OCI-LY7 (cell line): ENCODE measurements around the gene TECR. TPM values are rescaled to one million over a fixed set of nuclear protein-coding genes. Genes with fewer than 3 reads are reported as not detected.
A peak's percentile ranks its signal among the peaks of the same experiment; 100 is the strongest.
"Not testable (repeated sequence)": the region's sequence is repeated elsewhere in the genome, so short reads cannot be mapped to it uniquely, and the experiment has no call there.

Source experiments
- BruUV-seq: library from RNA; stranded (reverse); fragments of 400-500 nt; replicated peaks from 2 replicates; lab custom pipeline; 2021; lab: Mats Ljungman, UMichigan
- CTCF ChIA-PET: fragments of 300-600 bp; sonication (Branson Sonifier 250); formaldehyde crosslinking; loops from one replicate; lab custom pipeline; 2022; ENCODE audit warnings: antibody characterized with exemption; ENCODE audit not compliant: unreplicated experiment; lab: Charles Lee
- POLR2A ChIA-PET: fragments of 300-600 bp; sonication (Branson Sonifier 250); formaldehyde crosslinking; loops from one replicate; lab custom pipeline; 2022; ENCODE audit warnings: antibody characterized with exemption; lab: Charles Lee
- DNase-seq: peaks from one replicate; pipeline ENCODE4 v3.0.0-alpha.2; 2015; ENCODE audit warnings: low spot score
- H2AFZ ChIP-seq: fragments of 200-600 bp; sonication (generic), shearing (Covaris generic); 2 replicates; pipeline ENCODE4 v1.6.1; 2014; ENCODE audit warnings: mild to moderate bottlenecking, antibody characterized with exemption, low read length, moderate library complexity
- H3K27ac ChIP-seq: fragments of 200-600 bp; sonication (generic); 2 replicates; pipeline ENCODE4 v1.5.1; 2014; ENCODE audit warnings: mixed run types, low read depth, mild to moderate bottlenecking, moderate library complexity, low read length, inconsistent platforms; ENCODE audit not compliant: poor library complexity, severe bottlenecking
- H3K36me3 ChIP-seq: fragments of 200-600 bp; sonication (generic); 2 replicates; pipeline ENCODE4 v1.6.1; 2014; ENCODE audit warnings: mild to moderate bottlenecking, antibody characterized with exemption, low read length, moderate library complexity, mixed read lengths; ENCODE audit not compliant: insufficient read depth
- H3K4me1 ChIP-seq: fragments of 200-600 bp; sonication (generic); 2 replicates; pipeline ENCODE4 v1.5.1; 2014; ENCODE audit warnings: mild to moderate bottlenecking, low read length; ENCODE audit not compliant: insufficient read depth, poor library complexity, severe bottlenecking
- H3K4me2 ChIP-seq: fragments of 200-600 bp; sonication (generic); 2 replicates; pipeline ENCODE4 v1.6.1; 2014; ENCODE audit warnings: mild to moderate bottlenecking, low read length
- H3K4me3 ChIP-seq: fragments of 200-600 bp; sonication (generic); 2 replicates; pipeline ENCODE4 v1.5.1; 2014; ENCODE audit warnings: mild to moderate bottlenecking, low read depth, low read length; ENCODE audit not compliant: poor library complexity, severe bottlenecking
- H3K79me2 ChIP-seq: fragments of 200-600 bp; sonication (generic); 2 replicates; pipeline ENCODE4 v1.6.1; 2016; ENCODE audit warnings: low read depth, mild to moderate bottlenecking, low read length, moderate library complexity, mixed read lengths; ENCODE audit not compliant: insufficient read depth
- H3K9me2 ChIP-seq: fragments of 200-600 bp; sonication (generic); 2 replicates; pipeline ENCODE4 v1.6.1; 2016; ENCODE audit warnings: mild to moderate bottlenecking, low read length, mixed read lengths; ENCODE audit not compliant: insufficient read depth
- H3K9me3 ChIP-seq: fragments of 200-600 bp; sonication (generic); 2 replicates; pipeline ENCODE4 v1.6.1; 2014; ENCODE audit warnings: mild to moderate bottlenecking, mixed run types, low read length, mixed read lengths
- H4K20me1 ChIP-seq: fragments of 200-600 bp; sonication (generic); 2 replicates; pipeline ENCODE4 v1.6.1; 2014; ENCODE audit warnings: mild to moderate bottlenecking, antibody characterized with exemption, low read length, moderate library complexity, mixed read lengths; ENCODE audit not compliant: insufficient read depth
- CTCF ChIP-seq: fragments of 200-600 bp; sonication (generic); conservative IDR thresholded peaks from 2 replicates; pipeline ENCODE4 v1.5.1; 2014; ENCODE audit warnings: mild to moderate bottlenecking, antibody characterized with exemption, low read length, moderate library complexity, mixed read lengths
- EZH2phosphoT487 ChIP-seq: fragments of 200-600 bp; sonication (generic); IDR thresholded peaks from 2 replicates; pipeline ENCODE4 v1.6.1; 2018; ENCODE audit warnings: low read depth, borderline replicate concordance, mild to moderate bottlenecking, mixed run types, antibody characterized with exemption, low read length, moderate library complexity, mixed read lengths
- intact Hi-C: fragments of 100-400 bp; cut with micrococcal nuclease; formaldehyde crosslinking; loops from one replicate; pipeline ENCODE4 v1.10.0; 2022; ENCODE audit not compliant: unreplicated experiment
- total RNA-seq, 2 experiments: library from RNA; depleted of rRNA in 1 of 2; stranded (reverse); fragments of >200 nt in 1 of 2; shearing (Covaris generic) in 1 of 2; gene quantifications; 2 replicates each; pipeline ENCODE4 v1.2.3, GENCODE V29; 2014 to 2022

Gene TECR
- total RNA-seq, 2 experiments from 2014 or later, result 81.4 to 128 TPM

- H3K4me2 ChIP-seq, result 0 out of 2 replicates have a peak overlapping the region, but pooled peaks have one; percentile 12
- H3K4me3 ChIP-seq, result no peak overlapping the region
- H3K36me3 ChIP-seq, result no peaks in the 10 kb centered on the region
- peaks cover 77% of the 10 kb centered on the region for H3K4me1 ChIP-seq
- no peak for TF ChIP-seq EZH2phosphoT487
- peak; percentile 34; the same call in 1 of the 2 replicates for TF ChIP-seq CTCF
- peak; percentile 44 for DNase-seq
- peaks cover 6% of the 10 kb centered on the region; the same call in 1 of the 2 replicates for H3K9me3 ChIP-seq
- H3K79me2 ChIP-seq, result peaks cover 24% of the 10 kb centered on the region
- no peaks in the 10 kb centered on the region for H4K20me1 ChIP-seq
- ChIA-PET CTCF (no interaction called here), POLR2A (interaction anchor here (1.0 to 1.4 kb wide), 2 partner anchors 24 to 109 kb away, joined by 3 to 6 read pairs; partner anchors contain the start of gene ZNF333)
- peak overlapping the region; percentile 20 for H3K27ac ChIP-seq
- no TSS peak for BruUV-seq
- no peaks in the 10 kb centered on the region for H3K9me2 ChIP-seq
- intact Hi-C loops, result no loop called here
- peak overlapping the region; percentile 36; the same call in 1 of the 2 replicates for H2AFZ ChIP-seq
Measured at GRCh38 chr19:14580623-14581237, 51.3 kb downstream of the TECR start.

GRCh38 chr19:14582894-14583340, 53.5 kb downstream of the TECR start, which contains the start of gene CLEC17A:
CLEC17A (plus strand) TSS chr19:14583084; CDS start chr19:14583161, 77 bp downstream.
- ChIA-PET CTCF (no interaction called here), POLR2A (no interaction called here)
- no peaks in the 10 kb centered on the region for H3K9me2 ChIP-seq
- peak within 1 kb of the TSS; percentile 66 for H3K4me2 ChIP-seq
- H2AFZ ChIP-seq, result no peak within 1 kb of the TSS
- peak within 1 kb of the TSS; percentile 74 for H3K4me3 ChIP-seq
- DNase-seq, result peak; percentile 96
- H3K27ac ChIP-seq, result peak within 1 kb of the TSS; percentile 68
- intact Hi-C loops, result loop anchor here (1.0 kb wide), 1 partner anchor 21 kb away; no protein-coding TSS in a partner anchor
- H4K20me1 ChIP-seq, result no peaks in the 10 kb centered on the region
- BruUV-seq, result no TSS peak
- H3K36me3 ChIP-seq, result peaks cover 10% of the 10 kb centered on the region
- H3K9me3 ChIP-seq, result no peaks in the 10 kb centered on the region
- H3K79me2 ChIP-seq, result peaks cover 44% of the 10 kb centered on the region
- peaks cover 67% of the 10 kb centered on the region for H3K4me1 ChIP-seq
- TF ChIP-seq EZH2phosphoT487 (no peak), CTCF (no peak)

- peak overlapping the region; percentile 68 for H3K27ac ChIP-seq
- CTCF ChIA-PET, intact Hi-C loops, DNase-seq, H2AFZ ChIP-seq, BruUV-seq, H4K20me1 ChIP-seq, H3K9me2 ChIP-seq, H3K9me3 ChIP-seq, POLR2A ChIA-PET: not testable (repeated sequence)
- peaks cover 50% of the 10 kb centered on the region for H3K79me2 ChIP-seq
- H3K4me3 ChIP-seq, result peak overlapping the region; percentile 74
- H3K4me2 ChIP-seq, result peak overlapping the region; percentile 66
- peaks cover 18% of the 10 kb centered on the region for H3K36me3 ChIP-seq
- peaks cover 60% of the 10 kb centered on the region for H3K4me1 ChIP-seq
Measured at GRCh38 chr19:14584372-14584771, 55.0 kb downstream of the TECR start.

GRCh38 chr19:14585187-14585586, 55.8 kb downstream of the TECR start:
- H3K9me2 ChIP-seq, DNase-seq, H2AFZ ChIP-seq, H4K20me1 ChIP-seq, H3K9me3 ChIP-seq, intact Hi-C loops, CTCF ChIA-PET: not testable (repeated sequence)
- peaks cover 50% of the 10 kb centered on the region for H3K79me2 ChIP-seq
- peak overlapping the region; percentile 6 for H3K27ac ChIP-seq
- POLR2A ChIA-PET, result interaction anchor here (1.0 kb wide), 1 partner anchor 21 kb away, joined by 6 read pairs; no protein-coding TSS in a partner anchor
- peak overlapping the region; percentile 66 for H3K4me2 ChIP-seq
- peak overlapping the region; percentile 74 for H3K4me3 ChIP-seq
- peaks cover 54% of the 10 kb centered on the region for H3K4me1 ChIP-seq
- TSS peak; percentile 59 for BruUV-seq
- peaks cover 18% of the 10 kb centered on the region for H3K36me3 ChIP-seq

- H4K20me1 ChIP-seq, POLR2A ChIA-PET, H3K4me2 ChIP-seq, DNase-seq, CTCF ChIA-PET, intact Hi-C loops, H2AFZ ChIP-seq, BruUV-seq, H3K4me3 ChIP-seq, H3K9me3 ChIP-seq, H3K27ac ChIP-seq, H3K9me2 ChIP-seq: not testable (repeated sequence)
- Histone ChIP-seq H3K4me1 (peaks cover 39% of the 10 kb centered on the region), H3K79me2 (peaks cover 37% of the 10 kb centered on the region), H3K36me3 (peaks cover 55% of the 10 kb centered on the region)
Measured at GRCh38 chr19:14589433-14589832, 60.0 kb downstream of the TECR start.
